GM12872 (cell line): Measurements from ENCODE around the gene SBF2.

Source experiments
- TF ChIP-seq, protein P1 (sequence below): IDR thresholded peaks from 3 replicates; pipeline ENCODE4 v1.5.1; 2011; ENCODE audit warnings: low read depth, mild to moderate bottlenecking, low read length, moderate library complexity; ENCODE audit not compliant: insufficient read depth

The SBF2 gene

DNA sequence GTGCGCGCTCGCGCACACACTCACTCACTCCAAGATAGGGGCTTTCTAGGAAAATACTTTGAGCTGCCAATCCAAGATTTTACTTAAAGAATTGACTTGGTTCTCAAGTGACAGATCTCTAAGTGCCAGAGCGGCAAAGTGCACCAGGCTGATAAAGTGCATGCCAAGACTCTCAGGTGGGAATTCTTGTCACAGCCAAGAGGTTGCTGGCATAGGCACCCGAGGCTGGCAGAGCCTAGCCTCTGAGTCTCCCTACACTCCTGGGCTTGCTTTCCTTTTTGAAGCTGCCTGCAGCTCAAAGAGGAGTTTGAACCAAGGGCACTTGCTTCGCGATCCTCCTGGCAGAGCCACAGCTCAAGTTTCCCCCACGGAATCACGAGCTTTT lies 8.3 kb upstream of the SBF2 start:
- TF ChIP-seq, protein P1, sequence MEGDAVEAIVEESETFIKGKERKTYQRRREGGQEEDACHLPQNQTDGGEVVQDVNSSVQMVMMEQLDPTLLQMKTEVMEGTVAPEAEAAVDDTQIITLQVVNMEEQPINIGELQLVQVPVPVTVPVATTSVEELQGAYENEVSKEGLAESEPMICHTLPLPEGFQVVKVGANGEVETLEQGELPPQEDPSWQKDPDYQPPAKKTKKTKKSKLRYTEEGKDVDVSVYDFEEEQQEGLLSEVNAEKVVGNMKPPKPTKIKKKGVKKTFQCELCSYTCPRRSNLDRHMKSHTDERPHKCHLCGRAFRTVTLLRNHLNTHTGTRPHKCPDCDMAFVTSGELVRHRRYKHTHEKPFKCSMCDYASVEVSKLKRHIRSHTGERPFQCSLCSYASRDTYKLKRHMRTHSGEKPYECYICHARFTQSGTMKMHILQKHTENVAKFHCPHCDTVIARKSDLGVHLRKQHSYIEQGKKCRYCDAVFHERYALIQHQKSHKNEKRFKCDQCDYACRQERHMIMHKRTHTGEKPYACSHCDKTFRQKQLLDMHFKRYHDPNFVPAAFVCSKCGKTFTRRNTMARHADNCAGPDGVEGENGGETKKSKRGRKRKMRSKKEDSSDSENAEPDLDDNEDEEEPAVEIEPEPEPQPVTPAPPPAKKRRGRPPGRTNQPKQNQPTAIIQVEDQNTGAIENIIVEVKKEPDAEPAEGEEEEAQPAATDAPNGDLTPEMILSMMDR: no peak

DNA sequence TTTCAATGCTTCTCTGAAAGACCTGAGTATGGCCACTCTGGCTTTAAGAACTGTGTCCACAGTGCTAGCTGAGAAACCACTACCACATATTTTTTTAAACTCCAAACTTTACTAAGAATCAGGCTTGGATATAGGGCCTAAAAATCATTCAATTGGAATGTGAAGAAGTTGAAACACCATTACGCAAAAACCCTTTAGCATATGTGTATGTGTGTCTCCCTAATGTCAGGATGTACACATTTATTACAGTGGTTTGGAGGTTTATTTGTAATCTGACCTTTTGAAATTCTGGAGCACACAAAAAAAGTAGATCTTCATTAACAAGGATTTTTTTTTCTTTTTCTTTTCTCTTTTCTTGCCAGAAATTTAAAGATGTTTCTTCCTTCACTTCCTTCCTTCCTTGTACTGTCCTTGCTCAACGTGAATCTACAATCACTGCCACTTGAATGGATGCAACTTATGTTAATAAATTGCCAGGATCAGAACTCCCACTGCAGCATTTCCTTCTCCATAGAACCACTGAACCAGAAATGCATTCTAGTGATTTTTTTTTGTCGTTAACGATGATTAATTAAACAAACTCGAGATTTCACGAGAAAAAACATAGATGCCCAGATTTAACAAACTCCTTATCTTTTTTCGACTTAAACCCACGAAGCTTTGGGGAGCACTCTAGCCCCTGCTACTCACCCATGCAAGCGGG lies 7.8 kb upstream of the SBF2 start:
- TF ChIP-seq, protein P1: no peak

DNA sequence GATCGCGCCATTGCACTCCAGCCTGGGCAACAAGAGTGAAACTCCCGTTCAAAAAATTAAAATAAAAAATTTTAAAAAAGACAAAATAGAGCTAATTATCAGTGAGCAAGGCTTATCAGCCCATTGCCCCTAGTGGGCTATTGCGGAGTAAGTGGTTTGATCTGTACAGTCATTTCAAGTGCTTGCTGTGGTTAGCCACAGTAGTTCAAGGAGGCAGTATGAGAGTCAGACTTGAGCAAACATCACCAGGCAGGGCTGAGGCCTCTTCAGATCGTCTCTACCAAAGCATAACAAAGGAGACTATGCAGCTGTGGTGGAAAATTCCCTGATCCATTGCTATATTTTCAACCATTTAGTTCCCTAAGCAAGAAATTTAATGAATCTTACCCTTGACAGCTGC lies 4.3 kb upstream of the SBF2 start:
- TF ChIP-seq, protein P1: peak; percentile 41; the same call in 2 of the 3 replicates

DNA sequence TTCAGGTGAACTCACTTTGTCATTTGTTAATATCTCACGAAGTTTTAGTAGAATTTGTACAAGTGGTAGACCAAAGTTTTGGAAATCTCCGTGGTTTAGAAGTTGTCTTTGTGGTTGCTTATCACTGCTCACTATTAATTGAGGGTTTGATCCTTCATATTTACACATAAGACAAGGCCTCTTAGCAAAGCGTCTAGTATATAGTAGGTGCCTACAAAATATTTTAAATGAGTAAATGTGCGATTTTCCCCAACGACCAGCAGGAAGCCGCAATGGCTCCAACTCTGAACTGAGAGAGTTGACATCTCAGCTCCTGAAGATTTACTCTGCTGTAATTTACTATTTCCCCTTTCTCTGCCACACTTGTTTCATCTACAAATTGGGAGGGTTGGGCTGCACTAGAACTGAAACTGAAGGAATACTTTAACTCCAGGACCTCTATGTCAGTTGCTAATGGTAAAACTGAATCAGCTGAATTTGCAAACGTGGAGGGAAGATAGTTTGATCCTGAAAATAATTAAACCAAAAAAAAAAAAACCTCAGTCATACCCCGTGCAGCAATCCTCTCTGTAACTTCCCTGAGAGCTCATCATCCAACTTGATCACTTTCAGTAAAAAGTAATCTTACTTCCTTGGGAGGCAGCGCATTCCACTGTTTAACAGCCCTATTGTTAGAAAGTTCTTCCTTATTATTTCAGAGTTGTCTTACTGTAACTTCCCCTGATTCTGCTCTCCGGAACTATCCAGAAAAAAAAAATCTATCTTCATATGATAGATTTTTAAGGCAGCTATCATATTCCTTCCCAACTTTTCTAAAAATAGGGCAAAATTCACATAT lies 1.3 kb upstream of the SBF2 start:
- TF ChIP-seq, protein P1: no peak

DNA sequence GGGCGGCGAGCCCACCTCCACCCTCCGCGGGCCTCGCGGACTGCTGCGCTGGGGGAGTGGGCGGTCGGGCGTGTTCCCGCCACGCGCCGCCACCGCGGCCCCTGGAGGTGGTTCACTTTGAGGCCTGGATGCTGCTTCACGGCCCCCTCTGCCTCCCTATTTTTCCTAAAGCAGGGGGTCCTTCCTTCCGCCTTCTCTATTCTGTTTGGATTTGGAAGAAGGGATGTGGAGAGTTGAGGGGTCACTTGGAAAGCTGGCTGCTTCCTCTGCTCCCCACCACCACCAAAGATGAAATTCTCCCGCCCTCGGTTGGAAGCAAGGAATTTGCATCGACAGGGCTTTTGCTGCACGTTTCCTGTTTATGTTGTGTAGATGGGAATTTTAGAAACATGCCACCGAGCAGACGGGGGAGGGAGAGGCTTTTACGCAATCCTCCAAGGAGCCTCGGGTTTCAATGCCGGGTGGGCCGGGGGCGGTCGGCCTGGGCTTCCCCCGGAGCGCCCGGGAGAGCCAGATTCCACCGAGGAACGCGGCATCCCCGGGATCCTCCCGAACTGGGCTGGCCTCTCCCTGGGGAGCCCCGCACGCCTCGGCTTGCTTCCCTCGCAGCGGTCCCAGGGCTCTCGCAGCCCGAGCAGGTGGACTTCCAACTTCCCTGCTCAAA lies 403 bp upstream of the SBF2 start:
- TF ChIP-seq, protein P1: no peak

DNA sequence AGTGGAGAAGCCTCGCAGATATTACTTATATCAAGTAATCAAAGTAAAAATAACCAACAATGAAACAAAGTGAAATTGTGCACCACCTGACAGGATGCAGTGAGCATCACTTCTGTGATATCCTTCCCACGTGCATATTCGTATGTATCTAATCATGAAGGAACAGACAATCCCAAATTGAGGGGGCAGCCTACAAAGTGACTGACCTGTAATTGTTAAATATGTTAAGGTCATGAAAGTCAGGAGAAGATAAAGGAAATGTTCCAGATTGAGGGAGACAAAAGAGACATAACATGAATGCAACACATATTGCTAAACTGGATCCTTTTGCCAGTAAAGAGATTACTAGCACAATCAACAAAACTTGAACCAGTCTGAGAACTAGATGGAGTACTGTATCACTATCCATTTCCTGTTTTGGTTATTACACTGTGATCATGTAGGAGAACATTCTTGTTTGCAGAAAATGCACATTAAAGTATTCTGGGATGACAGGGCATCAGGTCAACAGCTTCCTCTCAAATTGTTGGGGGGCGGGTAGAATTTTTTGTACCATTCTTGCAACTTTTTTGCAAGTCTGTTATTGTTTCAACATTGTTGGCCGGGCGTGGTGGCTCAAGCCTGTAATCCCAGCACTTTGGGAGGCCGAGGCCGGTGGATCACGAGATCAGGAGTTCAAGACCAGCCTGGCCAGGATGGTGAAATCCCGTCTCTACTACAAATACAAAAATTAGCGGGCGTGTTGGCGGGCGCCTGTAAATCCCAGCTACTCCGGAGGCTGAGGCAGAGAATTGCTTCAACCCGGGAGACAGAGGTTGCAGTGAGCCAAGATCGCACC lies 2.0 kb downstream of the SBF2 start:
- TF ChIP-seq, protein P1: no peak
